SIG-M5 (cell line): Measurements from ENCODE around the gene IQGAP2.

Experiments used
- DNase-seq: peaks from one replicate; lab custom pipeline; 2025; lab: John Stamatoyannopoulos, UW

IQGAP2 gene

DNA sequence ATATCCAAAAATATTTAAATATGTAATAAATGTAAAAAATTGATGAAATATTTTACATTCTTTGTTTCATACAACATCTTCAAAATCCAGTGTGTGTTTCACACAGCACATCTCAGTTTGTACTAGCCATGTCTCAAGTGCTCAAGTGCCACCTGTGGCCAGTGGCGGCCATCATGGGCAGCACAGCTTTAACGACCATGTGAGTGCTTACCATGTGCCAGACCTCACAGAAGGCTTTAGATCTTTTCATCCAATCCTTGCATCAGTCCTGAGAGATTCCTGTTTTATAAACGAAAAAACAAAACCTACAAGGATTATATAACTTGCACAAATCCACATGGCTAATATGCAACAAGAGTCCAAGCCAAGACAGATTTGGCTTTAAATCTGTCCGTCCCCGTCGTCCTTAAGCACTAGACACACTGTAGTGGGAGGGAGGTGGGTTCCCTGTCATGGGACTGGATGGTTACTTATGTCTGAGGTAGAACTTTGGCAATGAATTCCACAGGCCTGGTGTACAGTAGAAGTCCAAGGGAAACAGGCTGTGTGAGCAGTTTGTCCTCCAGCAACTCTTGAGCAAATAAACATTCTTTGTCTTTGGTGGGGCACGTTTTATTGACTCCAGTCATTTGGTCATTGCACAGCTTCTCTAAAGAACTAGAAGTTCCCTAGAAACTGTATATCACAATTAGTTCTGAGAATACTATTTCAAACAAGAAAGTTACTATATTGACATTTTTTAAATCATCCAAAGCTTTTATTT lies 287.8 kb downstream of the IQGAP2 start:
- no peak for DNase-seq

GRCh38 chr5:76691467-76692273 lies 288.6 kb downstream of the IQGAP2 start:
- DNase-seq: no peak

GRCh38 chr5:76692274-76692540 lies 289.1 kb downstream of the IQGAP2 start:
- DNase-seq: no peak

GRCh38 chr5:76692651-76693050 lies 289.6 kb downstream of the IQGAP2 start:
- no peak for DNase-seq

- DNase-seq: no peak
Measured at GRCh38 chr5:76693141-76693540, 290.1 kb downstream of the IQGAP2 start.

DNA sequence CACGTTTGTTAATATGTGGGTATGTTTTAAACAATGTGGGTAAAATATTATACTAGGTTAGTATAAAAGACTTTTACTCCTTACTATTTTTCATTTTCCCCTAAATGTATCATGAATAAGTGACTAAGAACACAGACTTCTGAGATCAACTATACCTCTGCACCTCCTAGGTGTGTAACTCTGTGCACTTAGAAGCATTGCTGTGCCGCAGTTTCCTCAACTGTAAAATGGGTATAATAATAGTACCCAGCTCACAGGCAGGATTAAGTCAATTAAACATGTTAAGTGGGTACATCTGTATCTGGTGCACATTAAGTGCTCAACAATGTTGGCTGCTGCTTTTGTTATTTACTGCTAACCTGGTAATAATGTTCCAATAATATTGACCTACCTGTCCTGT lies 291.2 kb downstream of the IQGAP2 start:
- no peak for DNase-seq

DNA sequence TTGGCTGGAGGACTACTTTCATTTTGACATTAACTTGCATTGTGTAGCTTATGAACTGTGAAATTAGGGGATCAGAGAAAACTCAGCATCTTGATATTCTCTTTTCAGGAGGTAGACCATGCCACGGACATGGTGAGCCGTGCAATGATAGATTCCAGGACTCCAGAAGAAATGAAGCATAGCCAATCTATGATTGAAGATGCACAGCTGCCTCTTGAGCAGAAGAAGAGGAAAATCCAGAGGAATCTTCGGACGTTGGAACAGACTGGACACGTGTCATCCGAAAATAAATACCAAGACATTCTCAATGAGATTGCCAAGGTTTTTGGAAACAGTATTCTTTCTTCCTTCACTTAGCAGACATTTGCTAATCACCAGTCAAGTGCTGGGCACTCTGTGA lies 292.3 kb downstream of the IQGAP2 start:
- no peak for DNase-seq

DNA sequence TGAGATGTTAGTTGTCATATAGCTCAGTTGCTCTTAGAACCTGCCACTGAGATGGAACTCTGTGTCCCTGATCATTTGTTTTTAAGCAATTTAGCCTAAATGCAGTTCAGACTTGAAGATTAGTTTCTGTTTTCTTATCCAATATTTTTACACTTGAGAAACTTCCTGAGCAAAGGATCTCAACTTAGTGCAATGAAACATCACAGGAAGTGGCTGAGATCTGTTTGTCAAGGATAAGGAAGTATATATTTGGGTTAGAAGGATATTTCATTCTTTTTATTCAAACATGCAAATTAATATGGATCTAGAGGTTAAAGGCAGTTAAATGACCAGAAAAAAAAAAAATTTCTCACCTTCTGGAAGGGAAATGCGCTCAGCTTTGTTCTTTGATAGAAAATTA lies 293.2 kb downstream of the IQGAP2 start:
- no peak for DNase-seq

DNA sequence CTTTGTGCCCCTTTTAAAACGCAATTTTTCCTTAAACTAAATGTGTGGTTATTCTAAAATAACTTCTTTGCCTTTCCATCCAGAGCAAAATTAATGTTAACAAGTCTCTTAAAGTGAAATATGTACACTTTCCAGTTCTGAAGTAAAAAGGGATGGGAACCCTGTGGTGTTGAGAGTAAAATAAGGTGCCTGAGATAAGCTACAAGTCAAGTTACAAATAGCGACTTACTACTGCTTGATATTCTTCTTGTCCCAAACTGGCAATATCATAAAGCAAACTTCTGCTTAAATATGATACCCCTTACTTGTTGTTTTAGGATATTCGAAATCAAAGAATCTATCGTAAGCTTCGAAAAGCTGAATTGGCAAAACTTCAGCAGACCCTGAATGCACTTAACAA lies 294.6 kb downstream of the IQGAP2 start:
- no peak for DNase-seq

GRCh38 chr5:76700571-76700970 lies 297.5 kb downstream of the IQGAP2 start:
- DNase-seq: no peak

DNA sequence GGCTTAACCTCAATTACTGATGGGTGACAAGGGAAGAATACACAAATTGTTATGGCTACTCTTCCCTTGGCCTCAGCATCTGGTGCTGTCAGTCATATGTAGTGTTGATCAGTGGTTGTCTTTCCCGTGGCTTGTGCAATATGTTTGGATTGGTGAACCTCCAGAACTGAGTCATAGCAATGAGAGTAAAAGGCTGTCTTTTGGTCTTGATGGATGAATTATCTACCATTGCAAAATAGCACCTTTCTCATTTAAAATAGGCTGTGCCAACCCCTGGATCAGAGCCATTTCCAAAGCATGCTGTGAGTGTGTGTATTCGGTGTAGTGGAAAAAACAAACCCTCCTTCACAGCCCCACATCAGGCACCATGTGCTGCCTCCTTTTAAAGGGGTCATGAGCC lies 298.2 kb downstream of the IQGAP2 start:
- no peak for DNase-seq

- no peak for DNase-seq
Measured at GRCh38 chr5:76703707-76704106, 300.6 kb downstream of the IQGAP2 start.

DNA sequence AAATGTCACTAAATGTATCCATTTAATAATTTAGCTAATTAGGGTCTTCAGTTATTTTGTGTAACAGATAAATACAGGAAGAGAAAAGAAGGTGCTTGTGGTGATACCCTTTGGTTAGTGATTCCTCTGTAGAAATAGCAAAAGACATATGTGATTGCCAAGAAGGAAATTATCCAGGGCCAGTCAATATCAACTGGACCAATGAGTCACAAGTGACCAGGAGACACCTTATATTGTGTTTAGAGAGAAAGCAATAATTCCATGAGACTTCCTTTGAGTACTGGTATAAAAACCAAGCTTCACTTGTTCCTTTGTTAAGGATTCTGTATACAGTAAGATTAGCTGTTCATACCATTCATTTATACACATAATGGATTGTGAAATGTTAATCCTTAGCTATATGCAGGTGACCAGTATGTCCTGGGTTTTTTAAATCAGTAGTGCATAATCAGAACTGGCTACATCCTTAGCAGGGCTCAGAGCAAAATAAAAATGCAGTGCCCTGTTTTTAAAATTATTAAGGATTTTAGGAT lies 301.1 kb downstream of the IQGAP2 start:
- DNase-seq: no peak

DNA sequence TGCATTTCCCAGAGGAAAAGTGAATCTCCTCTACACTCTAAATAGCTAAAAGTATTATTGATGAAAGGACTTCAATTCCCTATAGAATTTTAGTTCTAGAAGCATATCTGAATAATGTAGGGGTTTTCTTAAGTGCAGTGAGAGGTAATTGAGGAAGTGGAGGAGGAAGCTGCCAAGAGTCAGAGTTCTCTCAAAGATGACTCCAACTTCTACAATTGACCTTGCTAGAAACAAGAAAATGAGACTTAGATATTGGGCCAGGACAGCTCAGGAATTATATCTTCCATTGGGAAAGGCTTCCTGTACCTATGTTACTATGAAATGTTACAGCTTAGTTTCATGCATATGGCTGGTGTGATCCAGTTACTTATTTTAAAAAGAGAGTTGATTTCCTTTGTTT lies 302.5 kb downstream of the IQGAP2 start:
- DNase-seq: no peak

- no peak for DNase-seq
Measured at GRCh38 chr5:76709762-76710161, 306.7 kb downstream of the IQGAP2 start.

DNA sequence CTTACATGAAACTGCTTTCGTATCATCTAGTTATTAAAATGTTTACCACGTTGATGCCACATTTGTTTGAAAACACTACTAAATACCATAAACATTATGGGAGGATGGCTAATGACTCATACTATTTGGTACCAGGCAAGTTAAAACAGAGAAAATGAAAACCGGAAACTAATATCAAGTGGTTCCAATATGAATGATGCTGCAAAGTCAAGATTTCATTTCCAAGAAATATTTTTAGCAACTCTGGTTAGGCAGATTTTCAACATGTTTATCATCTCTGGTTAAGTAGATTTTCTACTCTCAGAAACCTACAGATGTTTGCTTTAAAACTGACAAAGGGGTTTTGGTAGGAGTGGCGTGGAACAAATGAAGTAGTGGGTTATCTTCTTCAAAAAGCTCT lies 307.9 kb downstream of the IQGAP2 start:
- DNase-seq: no peak

DNA sequence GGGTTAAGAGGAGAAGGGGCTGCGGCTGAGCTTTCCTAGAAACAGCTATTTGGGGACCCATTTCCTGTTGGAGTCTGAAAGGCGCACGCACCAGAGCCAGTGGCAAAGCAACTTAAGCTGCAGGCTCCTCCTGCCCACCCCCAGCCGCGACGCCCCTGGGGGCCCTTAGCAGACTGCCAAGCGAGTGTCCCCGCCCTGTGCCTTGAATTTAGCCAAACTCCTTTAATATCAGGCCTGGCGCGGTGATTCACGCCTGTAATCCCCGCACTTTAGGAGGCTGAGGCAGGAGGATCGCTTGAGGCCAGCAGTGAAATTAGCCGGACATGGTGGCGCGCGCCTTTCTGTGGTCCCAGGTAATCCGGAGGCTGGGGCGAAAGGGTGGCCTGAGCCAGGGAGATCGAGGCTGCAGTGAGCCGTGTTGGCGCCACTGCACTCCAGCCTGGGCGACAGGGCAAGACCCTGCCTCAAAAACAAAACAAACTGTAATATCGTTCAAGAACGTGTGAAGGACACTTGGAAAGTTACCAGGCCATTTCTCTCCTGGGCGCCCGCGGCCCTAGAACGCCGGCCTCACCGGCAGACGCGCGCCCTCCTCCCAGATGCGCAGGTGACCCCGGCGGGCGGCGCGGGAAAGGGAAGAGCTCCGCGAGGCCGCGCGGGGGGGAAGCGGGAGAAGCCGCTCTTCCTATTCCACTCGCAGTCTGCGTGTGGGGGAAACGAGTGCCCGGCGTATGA lies 311.8 kb downstream of the IQGAP2 start:
- no peak for DNase-seq

- DNase-seq: no peak
Measured at GRCh38 chr5:76715486-76715735, 312.3 kb downstream of the IQGAP2 start.

DNA sequence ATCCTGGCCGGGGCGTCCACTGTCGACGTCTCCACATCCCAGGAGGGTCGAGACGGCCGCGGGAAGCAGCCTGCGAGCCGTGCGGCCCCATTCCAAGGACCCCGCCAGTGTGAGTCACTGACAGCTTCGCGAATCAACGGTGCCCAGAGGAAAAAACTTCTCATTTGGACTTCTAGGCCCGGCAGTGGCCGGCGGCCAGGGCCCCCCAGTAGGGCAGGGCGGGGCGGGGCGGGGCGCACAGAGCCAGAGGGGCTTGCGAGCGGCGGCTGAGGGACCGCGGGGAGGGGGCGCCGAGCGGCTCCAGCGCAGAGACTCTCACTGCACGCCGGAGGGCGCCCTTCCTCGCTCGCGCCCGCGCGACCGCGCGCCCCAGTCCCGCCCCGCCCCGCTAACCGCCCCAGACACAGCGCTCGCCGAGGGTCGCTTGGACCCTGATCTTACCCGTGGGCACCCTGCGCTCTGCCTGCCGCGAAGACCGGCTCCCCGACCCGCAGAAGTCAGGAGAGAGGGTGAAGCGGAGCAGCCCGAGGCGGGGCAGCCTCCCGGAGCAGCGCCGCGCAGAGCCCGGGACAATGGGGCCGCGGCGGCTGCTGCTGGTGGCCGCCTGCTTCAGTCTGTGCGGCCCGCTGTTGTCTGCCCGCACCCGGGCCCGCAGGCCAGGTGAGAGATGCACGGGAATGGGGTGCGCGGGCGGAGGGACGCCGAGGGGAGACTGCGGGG lies 312.8 kb downstream of the IQGAP2 start, which contains the start of gene F2R:
TSS of gene F2R (plus strand) at position 391 of the 720 bp plus-strand sequence. CDS start at position 573, 182 bp downstream.
- no peak for DNase-seq

DNA sequence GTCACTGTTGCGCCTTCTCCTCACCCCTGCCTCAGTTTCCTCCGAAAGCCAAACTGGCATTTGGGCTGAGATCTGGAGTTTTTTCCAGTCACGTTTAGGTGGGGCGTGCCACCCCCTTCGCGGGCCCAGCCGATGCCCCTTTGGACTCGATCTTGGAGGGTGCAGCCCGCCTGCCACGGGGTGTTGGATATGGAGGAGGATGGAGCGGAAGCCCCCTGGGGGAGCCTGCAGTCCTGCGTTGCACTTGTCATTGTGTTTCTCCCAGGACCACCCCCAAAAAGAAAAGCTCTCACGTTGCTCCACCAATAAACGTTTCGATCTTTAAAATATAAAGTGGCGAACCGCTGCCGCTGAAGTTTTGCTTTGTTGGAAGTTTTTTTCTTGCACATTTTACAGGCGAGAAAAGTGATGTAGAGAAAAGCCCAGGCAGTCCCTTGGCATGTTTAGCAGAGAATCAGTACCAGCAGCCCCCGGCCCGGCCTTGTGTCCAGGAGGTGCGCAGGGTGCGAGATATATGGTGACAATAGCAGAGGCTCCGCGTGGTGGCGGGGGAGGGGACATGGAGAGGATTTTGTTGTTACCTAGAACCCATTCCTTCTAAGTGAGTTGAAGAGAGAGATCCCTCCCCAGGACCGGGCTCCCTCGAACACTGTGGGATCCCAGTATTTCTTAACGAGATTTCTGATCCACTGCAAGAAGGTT lies 313.5 kb downstream of the IQGAP2 start:
- DNase-seq: no peak

GRCh38 chr5:76717222-76718083 lies 314.4 kb downstream of the IQGAP2 start:
- DNase-seq: no peak
